ENCODE measurements around the gene KRTAP10-12.

The KRTAP10-12 gene

DNA sequence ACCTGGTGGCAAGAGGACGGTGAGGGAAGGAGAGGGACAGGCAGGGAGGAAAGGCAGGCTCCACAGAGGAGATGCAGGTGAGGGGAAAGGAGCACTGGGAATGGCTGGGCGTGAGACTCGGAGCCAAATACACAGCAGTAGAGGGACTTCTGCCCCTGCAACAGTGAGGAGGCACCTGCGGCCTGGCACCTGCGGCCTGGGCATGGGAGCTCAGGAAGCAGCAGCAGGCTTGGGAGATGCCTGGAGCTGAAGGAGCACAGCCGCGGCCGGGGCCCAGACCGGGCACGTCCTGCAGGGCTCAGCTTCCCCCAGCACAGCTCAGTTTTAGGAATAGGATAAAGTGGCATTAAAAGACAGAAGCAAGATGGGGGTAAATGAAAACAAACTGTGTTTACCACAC, 35.3 kb downstream of the KRTAP10-12 start:
- DNase-seq (ENCODE audit: low read depth), result no peak

DNA sequence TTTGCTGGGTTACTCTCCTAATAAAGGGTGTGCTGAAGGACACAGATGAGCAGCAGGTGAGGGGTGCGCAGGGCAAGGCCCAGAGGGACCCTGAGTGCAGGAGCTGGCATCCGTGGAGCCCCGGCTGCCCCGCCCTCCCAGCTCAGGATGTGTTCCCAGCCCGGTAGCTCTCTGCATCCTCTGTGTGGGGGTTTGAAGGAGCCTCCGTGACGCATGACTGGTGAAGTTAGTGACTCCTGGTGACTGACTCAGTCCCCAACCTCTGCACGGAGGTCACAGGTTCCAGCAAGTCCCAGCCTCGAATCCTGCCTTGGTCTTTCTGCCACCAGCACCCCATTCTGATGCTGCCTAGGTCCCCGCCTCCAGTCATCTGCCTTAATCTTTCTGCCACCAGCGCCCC, 36.0 kb downstream of the KRTAP10-12 start:
- H3K9me3 ChIP-seq (ENCODE audit: control insufficient read depth, low read length), result peaks cover 31% of the 10 kb centered on the region
- no peak for DNase-seq (ENCODE audit: low read depth)
- no peaks in the 10 kb centered on the region for H3K4me1 ChIP-seq (ENCODE audit: control insufficient read depth, insufficient read depth, low read length)
- H3K4me3 ChIP-seq (ENCODE audit: low read length), result no peak overlapping the region
- peaks cover 15% of the 10 kb centered on the region for H3K27me3 ChIP-seq (replicated peaks; ENCODE audit: control insufficient read depth, insufficient read depth, low read length)
- H3K9ac ChIP-seq (ENCODE audit: low read length), result no peak overlapping the region
- H3K36me3 ChIP-seq (ENCODE audit: control insufficient read depth, insufficient read depth, low read length, severe bottlenecking), result no peaks in the 10 kb centered on the region

More for the DNA sequence above, 35.3 kb downstream of the KRTAP10-12 start:
- Histone ChIP-seq H3K9ac (ENCODE audit: low read length) (no peak overlapping the region), H3K36me3 (ENCODE audit: control insufficient read depth, insufficient read depth, low read length, severe bottlenecking) (no peaks in the 10 kb centered on the region), H3K4me3 (ENCODE audit: low read length) (no peak overlapping the region), H3K9me3 (ENCODE audit: control insufficient read depth, low read length) (peaks cover 24% of the 10 kb centered on the region), H3K27me3 (replicated peaks; ENCODE audit: control insufficient read depth, insufficient read depth, low read length) (peaks cover 20% of the 10 kb centered on the region), H3K4me1 (ENCODE audit: control insufficient read depth, insufficient read depth, low read length) (no peaks in the 10 kb centered on the region)

- no peak overlapping the region for H3K4me3 ChIP-seq (ENCODE audit: low read length)
- no peak for DNase-seq (ENCODE audit: low read depth)
- peaks cover 17% of the 10 kb centered on the region for H3K27me3 ChIP-seq (replicated peaks; ENCODE audit: control insufficient read depth, insufficient read depth, low read length)
- no peak overlapping the region for H3K9ac ChIP-seq (ENCODE audit: low read length)
- peaks cover 44% of the 10 kb centered on the region for H3K9me3 ChIP-seq (ENCODE audit: control insufficient read depth, low read length)
- no peaks in the 10 kb centered on the region for H3K4me1 ChIP-seq (ENCODE audit: control insufficient read depth, insufficient read depth, low read length)
- no peaks in the 10 kb centered on the region for H3K36me3 ChIP-seq (ENCODE audit: control insufficient read depth, insufficient read depth, low read length, severe bottlenecking)
These were observed 37.2 kb downstream of the KRTAP10-12 start for GRCh38 chr21:44734026-44734745.

DNA sequence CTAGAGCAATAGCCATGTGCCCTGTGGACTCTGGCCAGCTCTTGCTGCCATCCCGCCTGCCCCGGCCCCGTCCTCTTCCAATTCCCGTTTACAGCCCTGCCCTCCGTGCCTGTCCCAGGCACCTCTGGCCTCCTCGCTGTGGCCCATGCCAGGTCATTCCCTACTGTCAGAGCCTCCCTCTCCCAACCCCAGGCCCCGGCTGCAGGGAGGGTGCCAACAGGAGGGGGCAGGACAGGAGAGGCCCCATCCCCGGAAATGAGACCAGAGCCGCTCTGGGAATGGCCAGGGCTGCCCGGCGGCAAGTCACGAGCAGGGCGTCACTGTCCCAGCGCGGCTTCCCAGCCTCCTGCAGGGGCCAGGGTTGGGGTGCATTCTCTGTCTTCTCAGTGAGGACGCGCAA, 37.9 kb downstream of the KRTAP10-12 start:
- H3K36me3 ChIP-seq (ENCODE audit: control insufficient read depth, insufficient read depth, low read length, severe bottlenecking), result no peaks in the 10 kb centered on the region
- peaks cover 50% of the 10 kb centered on the region for H3K9me3 ChIP-seq (ENCODE audit: control insufficient read depth, low read length)
- no peak for DNase-seq (ENCODE audit: low read depth)
- no peak overlapping the region for H3K9ac ChIP-seq (ENCODE audit: low read length)
- H3K4me3 ChIP-seq (ENCODE audit: low read length), result no peak overlapping the region
- H3K27me3 ChIP-seq (replicated peaks; ENCODE audit: control insufficient read depth, insufficient read depth, low read length), result peaks cover 15% of the 10 kb centered on the region
- H3K4me1 ChIP-seq (ENCODE audit: control insufficient read depth, insufficient read depth, low read length), result no peaks in the 10 kb centered on the region

GRCh38 chr21:44735821-44736220, 38.8 kb downstream of the KRTAP10-12 start:
- no peak overlapping the region for H3K4me3 ChIP-seq (ENCODE audit: low read length)
- H3K4me1 ChIP-seq (ENCODE audit: control insufficient read depth, insufficient read depth, low read length), result no peaks in the 10 kb centered on the region
- H3K9ac ChIP-seq (ENCODE audit: low read length), result no peak overlapping the region
- peaks cover 51% of the 10 kb centered on the region for H3K9me3 ChIP-seq (ENCODE audit: control insufficient read depth, low read length)
- DNase-seq (ENCODE audit: low read depth), result no peak
- H3K36me3 ChIP-seq (ENCODE audit: control insufficient read depth, insufficient read depth, low read length, severe bottlenecking), result no peaks in the 10 kb centered on the region
- H3K27me3 ChIP-seq (replicated peaks; ENCODE audit: control insufficient read depth, insufficient read depth, low read length), result peaks cover 9% of the 10 kb centered on the region

DNA sequence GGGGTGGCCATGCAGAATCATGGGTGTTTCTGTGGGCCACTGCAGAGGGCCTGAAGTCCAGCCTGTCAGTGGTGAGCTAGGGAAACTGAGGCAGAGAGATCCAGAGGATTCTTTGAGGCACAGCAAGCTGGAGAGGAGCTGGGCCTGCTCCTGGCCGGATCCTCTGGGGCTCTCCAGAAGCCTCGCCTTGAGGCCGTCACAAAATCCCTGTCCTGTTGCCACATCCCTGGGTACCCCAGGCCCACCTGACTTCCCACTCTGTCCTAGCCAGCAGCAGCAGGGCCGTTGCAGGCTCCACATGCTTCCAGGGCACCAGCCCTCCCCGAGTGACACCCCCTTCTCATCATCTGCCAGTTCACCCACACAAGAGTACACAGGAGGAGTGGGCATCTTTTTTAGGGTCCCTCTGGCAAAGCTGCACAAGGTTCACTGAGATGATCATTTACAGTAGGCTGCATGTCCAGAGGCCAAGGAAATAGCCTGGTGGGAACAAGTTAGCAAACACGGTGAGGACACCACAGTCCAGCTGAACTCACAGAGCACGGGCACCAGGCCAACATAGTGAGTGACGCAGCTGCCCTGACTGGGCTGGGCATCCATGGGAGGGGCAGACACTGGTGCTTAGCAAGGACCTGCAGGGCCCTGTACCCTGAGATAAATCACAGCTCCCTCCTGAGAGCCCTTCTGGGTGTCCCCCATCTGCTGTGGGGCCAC, 39.5 kb downstream of the KRTAP10-12 start:
- Histone ChIP-seq H3K9ac (ENCODE audit: low read length) (no peak overlapping the region), H3K9me3 (ENCODE audit: control insufficient read depth, low read length) (peaks cover 46% of the 10 kb centered on the region), H3K4me1 (ENCODE audit: control insufficient read depth, insufficient read depth, low read length) (no peaks in the 10 kb centered on the region), H3K4me3 (ENCODE audit: low read length) (no peak overlapping the region), H3K36me3 (ENCODE audit: control insufficient read depth, insufficient read depth, low read length, severe bottlenecking) (no peaks in the 10 kb centered on the region), H3K27me3 (replicated peaks; ENCODE audit: control insufficient read depth, insufficient read depth, low read length) (peaks cover 5% of the 10 kb centered on the region)
- DNase-seq (ENCODE audit: low read depth), result no peak

DNA sequence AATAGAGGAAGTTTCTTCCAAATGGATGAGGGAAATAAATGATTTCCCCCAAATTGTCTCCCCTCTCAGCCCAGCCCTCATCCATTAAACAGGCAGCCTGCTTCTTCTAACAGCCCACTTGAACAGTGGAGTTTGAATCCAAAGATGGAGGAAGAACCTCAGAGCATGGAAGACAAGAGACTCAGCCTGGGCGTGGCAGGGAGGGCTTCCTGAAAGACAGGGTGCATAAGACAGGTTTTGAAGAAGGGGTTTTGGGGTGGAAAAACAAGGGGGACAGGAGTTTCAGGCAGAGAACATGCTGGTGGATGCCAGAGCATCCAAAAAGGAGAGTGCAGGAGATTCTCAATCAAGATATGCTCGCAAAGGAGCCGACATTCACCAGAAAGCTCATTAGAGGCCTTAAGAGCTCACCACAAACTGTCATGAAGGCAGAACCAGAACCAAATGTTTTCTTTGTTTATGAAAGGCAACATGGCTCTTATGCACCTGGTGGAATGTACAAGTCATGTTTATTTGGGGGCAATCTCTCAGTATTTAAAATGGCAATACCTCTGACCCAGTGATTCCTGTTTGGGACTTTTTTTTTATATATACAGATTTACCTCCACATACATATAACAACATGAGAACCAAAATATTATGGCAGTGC, 40.9 kb downstream of the KRTAP10-12 start:
- Histone ChIP-seq H3K9me3 (ENCODE audit: control insufficient read depth, low read length) (peaks cover 46% of the 10 kb centered on the region), H3K4me1 (ENCODE audit: control insufficient read depth, insufficient read depth, low read length) (no peaks in the 10 kb centered on the region), H3K4me3 (ENCODE audit: low read length) (no peak overlapping the region), H3K27me3 (replicated peaks; ENCODE audit: control insufficient read depth, insufficient read depth, low read length) (peaks cover 5% of the 10 kb centered on the region), H3K9ac (ENCODE audit: low read length) (no peak overlapping the region), H3K36me3 (ENCODE audit: control insufficient read depth, insufficient read depth, low read length, severe bottlenecking) (no peaks in the 10 kb centered on the region)
- DNase-seq (ENCODE audit: low read depth), result peak; percentile 36

GRCh38 chr21:44738621-44739020, 41.6 kb downstream of the KRTAP10-12 start:
- no peaks in the 10 kb centered on the region for H3K4me1 ChIP-seq (ENCODE audit: control insufficient read depth, insufficient read depth, low read length)
- no peak for DNase-seq (ENCODE audit: low read depth)
- peaks cover 46% of the 10 kb centered on the region for H3K9me3 ChIP-seq (ENCODE audit: control insufficient read depth, low read length)
- no peak overlapping the region for H3K4me3 ChIP-seq (ENCODE audit: low read length)
- peaks cover 5% of the 10 kb centered on the region for H3K27me3 ChIP-seq (replicated peaks; ENCODE audit: control insufficient read depth, insufficient read depth, low read length)
- no peak overlapping the region for H3K9ac ChIP-seq (ENCODE audit: low read length)
- H3K36me3 ChIP-seq (ENCODE audit: control insufficient read depth, insufficient read depth, low read length, severe bottlenecking), result no peaks in the 10 kb centered on the region

DNA sequence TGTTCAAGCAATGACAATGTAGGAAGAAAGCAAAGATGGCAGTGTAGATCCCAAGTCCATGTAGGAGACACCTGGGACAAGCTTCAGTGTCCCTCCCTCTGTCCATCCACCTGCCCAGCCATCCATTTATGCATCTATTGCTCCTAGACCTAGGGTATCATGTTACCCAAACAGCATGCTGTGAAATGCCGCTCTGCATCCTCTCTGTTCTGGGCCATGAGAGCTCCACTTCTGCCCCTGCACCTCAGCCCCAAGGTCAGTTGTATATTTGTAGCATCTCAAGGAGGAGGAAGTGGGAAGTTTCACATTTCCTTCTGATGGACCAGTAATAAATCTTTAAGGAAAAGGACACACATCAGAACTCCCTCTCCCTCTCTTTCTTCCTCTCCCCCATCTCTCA, 42.3 kb downstream of the KRTAP10-12 start:
- Histone ChIP-seq H3K36me3 (ENCODE audit: control insufficient read depth, insufficient read depth, low read length, severe bottlenecking) (no peaks in the 10 kb centered on the region), H3K27me3 (replicated peaks; ENCODE audit: control insufficient read depth, insufficient read depth, low read length) (peaks cover 8% of the 10 kb centered on the region), H3K4me3 (ENCODE audit: low read length) (no peak overlapping the region), H3K4me1 (ENCODE audit: control insufficient read depth, insufficient read depth, low read length) (no peaks in the 10 kb centered on the region), H3K9me3 (ENCODE audit: control insufficient read depth, low read length) (peaks cover 46% of the 10 kb centered on the region), H3K9ac (ENCODE audit: low read length) (no peak overlapping the region)
- no peak for DNase-seq (ENCODE audit: low read depth)

GRCh38 chr21:44740742-44741141, 43.8 kb downstream of the KRTAP10-12 start:
- no peak for DNase-seq (ENCODE audit: low read depth)
- no peaks in the 10 kb centered on the region for H3K36me3 ChIP-seq (ENCODE audit: control insufficient read depth, insufficient read depth, low read length, severe bottlenecking)
- H3K4me3 ChIP-seq (ENCODE audit: low read length), result no peak overlapping the region
- no peaks in the 10 kb centered on the region for H3K4me1 ChIP-seq (ENCODE audit: control insufficient read depth, insufficient read depth, low read length)
- peaks cover 11% of the 10 kb centered on the region for H3K27me3 ChIP-seq (replicated peaks; ENCODE audit: control insufficient read depth, insufficient read depth, low read length)
- H3K9ac ChIP-seq (ENCODE audit: low read length), result no peak overlapping the region
- peaks cover 42% of the 10 kb centered on the region for H3K9me3 ChIP-seq (ENCODE audit: control insufficient read depth, low read length)

DNA sequence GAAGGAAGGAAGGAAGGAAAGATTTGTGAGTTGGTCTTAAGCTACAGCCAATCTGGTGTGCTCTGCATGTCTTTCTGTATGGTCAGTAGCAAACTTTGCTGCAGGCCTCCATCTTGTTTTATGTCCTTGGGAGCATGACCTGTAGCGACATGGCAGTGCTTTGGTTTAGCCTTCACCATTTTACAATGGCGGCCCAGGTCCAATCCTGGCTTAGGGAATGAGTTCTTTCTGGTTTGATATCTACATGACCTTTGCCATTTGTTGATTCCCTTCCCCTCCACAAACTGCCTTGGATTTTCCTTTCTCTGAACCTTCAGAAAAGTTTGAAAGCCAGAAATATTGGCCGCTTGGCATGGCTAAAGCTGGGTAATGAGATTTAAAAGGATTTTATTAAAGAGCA, 44.9 kb downstream of the KRTAP10-12 start:
- Histone ChIP-seq H3K9me3 (ENCODE audit: control insufficient read depth, low read length) (peaks cover 33% of the 10 kb centered on the region), H3K9ac (ENCODE audit: low read length) (no peak overlapping the region), H3K4me1 (ENCODE audit: control insufficient read depth, insufficient read depth, low read length) (no peaks in the 10 kb centered on the region), H3K27me3 (replicated peaks; ENCODE audit: control insufficient read depth, insufficient read depth, low read length) (peaks cover 11% of the 10 kb centered on the region), H3K36me3 (ENCODE audit: control insufficient read depth, insufficient read depth, low read length, severe bottlenecking) (no peaks in the 10 kb centered on the region), H3K4me3 (ENCODE audit: low read length) (no peak overlapping the region)
- DNase-seq (ENCODE audit: low read depth), result no peak
